ENCODE measurements around the gene IGFBP6.

GRCh38 chr12:53052419-53053217 lies 44.8 kb upstream of the IGFBP6 start:
- TF ChIP-seq CTCF (conservative IDR thresholded peaks at IDR 0.05; ENCODE audit: low read depth, low read length) (no peak), EZH2 (IDR thresholded peaks at IDR 0.05; ENCODE audit: borderline replicate concordance, low read depth, low read length, poor library complexity, severe bottlenecking) (no peak)

Data from A673 (cell line).